ENCODE results near the gene CCNG1. TPM values are rescaled to one million over a fixed set of nuclear protein-coding genes. Genes with fewer than 3 reads are reported as not detected.
"Not testable (repeated sequence)": the region's sequence is repeated elsewhere in the genome, so short reads cannot be mapped to it uniquely, and the experiment has no call there.

CCNG1 gene
- total RNA-seq: 100 to 1,000 TPM; 138 to 144 TPM

GRCh38 chr5:163437309-163438182 lies at the start of gene CCNG1:
Gene CCNG1, plus strand, starts transcription at chr5:163437595. Its CDS starts 1,662 bp downstream, at chr5:163439257.
- Mint-ChIP-seq H3K4me3 (peak within 1 kb of the TSS; percentile 94), H3K4me1 (peaks cover 36% of the 10 kb centered on the region), H3K36me3 (peaks cover 21% of the 10 kb centered on the region), H3K9me3 (no peaks in the 10 kb centered on the region), H3K27me3 (peaks cover 9% of the 10 kb centered on the region), H3K27ac (peak within 1 kb of the TSS; percentile 85)
- ATAC-seq (ENCODE audit: low read depth) (peak; percentile 98), DNase-seq (peak; percentile 83)
- POLR2A ChIA-PET: interaction anchor here (1.0 to 7.1 kb wide), 6 partner anchors 13 to 72 kb away, joined by 3 to 161 read pairs (median 4); partner anchors contain the start of genes HMMR, MAT2B and NUDCD2

DNA sequence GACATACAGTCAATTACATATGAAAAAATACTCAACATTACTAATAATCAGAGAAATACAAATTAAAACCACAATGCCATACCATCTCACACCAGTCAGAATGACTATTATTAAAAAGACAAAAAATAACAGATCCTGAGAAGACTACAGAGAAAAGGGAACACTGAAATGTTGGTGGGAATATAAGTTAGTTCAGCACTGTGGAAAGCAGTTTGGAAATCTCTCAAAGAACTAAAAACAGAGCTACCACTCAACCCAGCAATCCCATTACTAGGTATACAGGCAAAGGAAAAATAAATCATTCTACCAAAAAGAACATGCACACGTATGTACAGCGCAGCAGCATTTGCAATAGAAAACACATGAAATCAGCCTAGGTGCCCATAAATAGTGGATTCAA lies 41.6 kb upstream of the CCNG1 start:
- ATAC-seq (ENCODE audit: low read depth) (no peak), DNase-seq (no peak)
- Mint-ChIP-seq H3K4me1 (no peaks in the 10 kb centered on the region), H3K4me3 (no peak overlapping the region), H3K9me3 (no peaks in the 10 kb centered on the region), H3K36me3 (no peaks in the 10 kb centered on the region), H3K27me3 (peaks cover 18% of the 10 kb centered on the region), H3K27ac (no peak overlapping the region)
- POLR2A ChIA-PET: no interaction called here

DNA sequence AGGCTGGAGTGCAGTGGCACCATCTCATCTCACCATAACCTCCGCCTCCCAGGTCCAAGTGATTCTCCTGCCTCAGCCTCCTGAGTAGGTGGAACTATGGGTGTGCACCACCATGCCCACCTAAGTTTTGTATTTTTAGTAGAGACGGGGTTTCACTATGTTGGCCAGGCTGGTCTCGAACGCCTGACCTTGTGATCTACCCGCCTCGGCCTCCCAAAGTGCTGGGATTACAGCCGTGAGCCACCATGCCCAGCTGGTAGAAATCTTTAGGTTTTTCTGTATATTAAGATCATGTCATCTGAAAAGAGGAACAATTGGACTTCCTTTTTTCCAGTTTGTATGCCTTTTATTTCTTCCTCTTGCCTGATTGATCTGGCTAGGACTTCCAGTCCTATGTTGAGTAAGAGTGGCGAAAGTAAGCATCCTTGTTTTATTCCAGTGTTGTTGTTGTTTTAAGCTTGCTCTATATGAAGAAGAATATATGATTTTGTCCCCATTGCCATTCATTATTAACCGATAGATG lies 40.5 kb upstream of the CCNG1 start:
- H3K36me3 Mint-ChIP-seq; H3K4me1 Mint-ChIP-seq; DNase-seq; H3K9me3 Mint-ChIP-seq; H3K4me3 Mint-ChIP-seq; POLR2A ChIA-PET; H3K27ac Mint-ChIP-seq; ATAC-seq (ENCODE audit: low read depth): not testable (repeated sequence)
- peaks cover 19% of the 10 kb centered on the region for H3K27me3 Mint-ChIP-seq

GRCh38 chr5:163397354-163397753 lies 40.0 kb upstream of the CCNG1 start:
- no peaks in the 10 kb centered on the region for H3K4me1 Mint-ChIP-seq
- POLR2A ChIA-PET: no interaction called here
- no peak overlapping the region for H3K27ac Mint-ChIP-seq

GRCh38 chr5:163399923-163400322 lies 37.5 kb upstream of the CCNG1 start:
- H3K36me3 Mint-ChIP-seq: no peaks in the 10 kb centered on the region
- POLR2A ChIA-PET: no interaction called here
- H3K27ac Mint-ChIP-seq: no peak overlapping the region
- H3K4me1 Mint-ChIP-seq: no peaks in the 10 kb centered on the region
- no peak overlapping the region for H3K4me3 Mint-ChIP-seq
- H3K27me3 Mint-ChIP-seq: peaks cover 18% of the 10 kb centered on the region
- DNase-seq: no peak
- no peaks in the 10 kb centered on the region for H3K9me3 Mint-ChIP-seq
- no peak for ATAC-seq (ENCODE audit: low read depth)

More at GRCh38 chr5:163397354-163397753, 40.0 kb upstream of the CCNG1 start:
- ATAC-seq (ENCODE audit: low read depth): no peak
- no peaks in the 10 kb centered on the region for H3K36me3 Mint-ChIP-seq
- peaks cover 21% of the 10 kb centered on the region for H3K27me3 Mint-ChIP-seq
- H3K4me3 Mint-ChIP-seq: no peak overlapping the region
- no peaks in the 10 kb centered on the region for H3K9me3 Mint-ChIP-seq
- no peak for DNase-seq

GRCh38 chr5:163401271-163401670 lies 36.1 kb upstream of the CCNG1 start:
- no peak overlapping the region for H3K4me3 Mint-ChIP-seq
- H3K36me3 Mint-ChIP-seq: no peaks in the 10 kb centered on the region
- ATAC-seq (ENCODE audit: low read depth) (no peak), DNase-seq (no peak)
- H3K9me3 Mint-ChIP-seq: no peaks in the 10 kb centered on the region
- no peaks in the 10 kb centered on the region for H3K4me1 Mint-ChIP-seq
- POLR2A ChIA-PET: no interaction called here
- H3K27ac Mint-ChIP-seq: no peak overlapping the region
- peaks cover 18% of the 10 kb centered on the region for H3K27me3 Mint-ChIP-seq

GRCh38 chr5:163402007-163402406 lies 35.4 kb upstream of the CCNG1 start:
- Mint-ChIP-seq H3K4me3 (no peak overlapping the region), H3K27ac (no peak overlapping the region), H3K36me3 (no peaks in the 10 kb centered on the region), H3K4me1 (peaks cover 4% of the 10 kb centered on the region), H3K27me3 (peaks cover 18% of the 10 kb centered on the region), H3K9me3 (no peaks in the 10 kb centered on the region)
- ATAC-seq (ENCODE audit: low read depth) (no peak), DNase-seq (no peak)
- POLR2A ChIA-PET: no interaction called here

DNA sequence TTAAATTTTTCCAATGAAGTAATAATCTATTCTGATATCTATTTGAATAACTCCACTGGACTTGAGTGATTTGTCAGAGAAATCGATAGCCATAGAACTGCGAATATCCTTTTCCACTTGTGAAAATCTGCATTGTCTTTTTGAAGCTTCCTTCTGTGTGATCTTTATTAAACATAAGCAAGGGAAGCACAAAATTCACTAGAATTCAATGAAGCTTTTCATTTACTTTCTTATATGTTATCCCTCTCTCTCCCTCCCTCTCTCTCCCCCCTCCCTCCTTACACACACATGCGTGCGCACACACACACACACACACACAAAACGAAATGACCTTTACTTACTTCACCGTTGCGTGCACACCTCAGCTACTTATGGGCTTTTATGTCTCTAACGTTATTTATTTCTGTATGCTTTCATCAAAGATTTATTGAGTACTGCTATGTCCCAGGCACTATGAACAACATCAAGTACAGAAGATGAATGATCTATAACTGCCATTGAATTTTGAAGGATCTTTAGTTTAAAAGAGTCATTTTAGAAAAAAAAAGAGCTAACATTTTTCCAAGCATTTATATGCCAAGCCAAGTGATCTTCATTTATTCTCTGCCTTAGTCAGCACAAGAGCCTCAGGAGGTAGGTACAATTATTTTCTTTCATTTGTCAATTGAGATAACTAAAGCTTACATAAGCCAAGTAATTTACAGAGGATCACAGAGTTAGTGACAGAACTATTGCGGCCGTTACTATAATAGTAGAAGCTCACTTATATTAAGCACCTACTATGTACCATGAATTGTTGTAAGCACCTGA lies 32.8 kb upstream of the CCNG1 start:
- Mint-ChIP-seq H3K4me1 (peaks cover 9% of the 10 kb centered on the region), H3K27me3 (peaks cover 11% of the 10 kb centered on the region), H3K4me3 (no peak overlapping the region), H3K27ac (no peak overlapping the region), H3K36me3 (no peaks in the 10 kb centered on the region), H3K9me3 (no peaks in the 10 kb centered on the region)
- no peak for ATAC-seq (ENCODE audit: low read depth)
- POLR2A ChIA-PET: no interaction called here
- no peak for DNase-seq

DNA sequence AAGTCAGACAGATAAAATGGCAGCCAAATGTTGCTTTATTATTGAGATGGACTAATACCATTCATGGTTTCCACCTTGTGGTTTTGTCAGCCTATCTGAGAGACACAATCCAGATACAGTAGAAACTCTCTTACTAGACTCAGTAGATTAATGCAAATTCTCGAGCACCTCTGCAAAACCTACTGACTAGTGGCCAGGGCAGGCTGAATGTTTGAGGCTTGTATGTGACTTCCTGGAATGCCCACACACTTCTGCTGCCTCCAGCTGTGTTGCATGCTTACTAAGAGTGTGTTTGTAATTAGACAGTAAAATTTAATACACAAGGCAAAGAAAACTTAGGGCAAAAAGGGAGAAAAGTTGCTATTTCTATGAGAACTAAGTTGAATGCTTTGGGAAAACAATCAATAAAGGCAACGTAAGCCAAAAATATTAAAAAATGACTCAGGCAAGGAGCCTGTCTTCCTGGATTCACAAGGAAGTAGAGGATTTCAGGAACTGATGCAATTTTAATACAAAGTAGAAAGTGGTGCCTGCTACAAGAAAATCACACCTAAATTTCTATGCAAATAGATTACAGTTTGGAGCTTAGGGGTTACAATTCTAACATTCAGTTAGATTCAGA lies 30.2 kb upstream of the CCNG1 start:
- ATAC-seq (ENCODE audit: low read depth) (peak; percentile 50), DNase-seq (no peak)
- H3K27me3 Mint-ChIP-seq: peaks cover 2% of the 10 kb centered on the region
- H3K36me3 Mint-ChIP-seq: no peaks in the 10 kb centered on the region
- POLR2A ChIA-PET: no interaction called here
- no peak overlapping the region for H3K4me3 Mint-ChIP-seq
- H3K4me1 Mint-ChIP-seq: peaks cover 9% of the 10 kb centered on the region
- no peak overlapping the region for H3K27ac Mint-ChIP-seq
- H3K9me3 Mint-ChIP-seq: no peaks in the 10 kb centered on the region

DNA sequence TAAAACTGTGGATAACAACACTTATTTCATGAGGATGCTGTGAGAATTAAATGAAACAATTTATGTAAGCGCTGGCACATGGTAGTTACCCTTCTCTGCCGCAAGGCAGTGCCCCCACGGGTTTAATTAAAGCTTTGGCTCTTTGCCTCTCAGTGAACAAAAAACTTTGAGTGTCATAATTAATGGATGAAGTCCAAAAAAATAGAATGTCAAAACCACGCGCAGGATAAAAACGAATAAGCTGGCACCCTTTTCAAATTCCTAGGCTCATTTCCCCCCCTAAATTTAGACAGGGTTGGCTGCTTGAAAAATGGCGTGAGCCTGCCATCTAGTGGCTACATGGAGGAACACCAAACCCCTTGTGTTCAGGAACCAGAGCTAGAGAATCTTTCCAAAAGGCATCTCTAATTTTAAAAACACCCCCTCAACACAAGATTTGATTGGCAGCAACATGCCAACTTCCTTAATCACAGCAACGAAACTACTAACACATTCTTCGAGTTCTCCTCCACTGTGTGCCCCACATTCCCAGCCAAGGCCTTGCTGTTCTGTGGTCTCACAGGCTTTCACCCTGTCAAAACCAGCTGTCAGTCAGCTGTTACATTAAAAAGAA lies 29.0 kb upstream of the CCNG1 start:
- no peak overlapping the region for H3K4me3 Mint-ChIP-seq
- DNase-seq: peak; percentile 54

DNA sequence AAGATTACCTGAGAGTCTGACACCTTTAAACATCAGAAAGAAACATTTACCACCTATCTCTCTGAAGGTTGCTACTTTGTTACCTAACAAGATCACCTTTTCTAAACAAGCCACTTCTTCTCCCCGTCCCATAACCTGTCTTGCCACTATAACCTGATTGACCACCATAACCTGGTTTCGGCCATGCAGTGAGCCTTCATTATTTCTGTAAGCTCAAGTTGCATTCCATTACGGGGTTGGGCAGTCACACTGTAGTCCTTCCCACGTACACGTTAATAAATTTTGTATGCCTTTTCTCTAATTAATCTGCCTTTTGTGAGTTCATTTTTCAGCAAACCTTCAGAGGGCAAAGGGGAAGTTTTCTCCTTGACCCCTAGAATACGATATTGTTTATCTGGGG lies 28.0 kb upstream of the CCNG1 start:
- no peaks in the 10 kb centered on the region for H3K9me3 Mint-ChIP-seq
- DNase-seq: no peak
- H3K4me1 Mint-ChIP-seq: peaks cover 9% of the 10 kb centered on the region
- H3K4me3 Mint-ChIP-seq: no peak overlapping the region
- POLR2A ChIA-PET: no interaction called here
- H3K27ac Mint-ChIP-seq: no peak overlapping the region
- ATAC-seq (ENCODE audit: low read depth): no peak
- peaks cover 7% of the 10 kb centered on the region for H3K27me3 Mint-ChIP-seq
- H3K36me3 Mint-ChIP-seq: no peaks in the 10 kb centered on the region

More for the DNA sequence above, 29.0 kb upstream of the CCNG1 start:
- peaks cover under 1% of the 10 kb centered on the region for H3K27me3 Mint-ChIP-seq
- H3K36me3 Mint-ChIP-seq: no peaks in the 10 kb centered on the region
- ATAC-seq (ENCODE audit: low read depth): peak; percentile 84
- no peaks in the 10 kb centered on the region for H3K9me3 Mint-ChIP-seq
- POLR2A ChIA-PET: no interaction called here
- H3K27ac Mint-ChIP-seq: no peak overlapping the region
- peaks cover 9% of the 10 kb centered on the region for H3K4me1 Mint-ChIP-seq

DNA sequence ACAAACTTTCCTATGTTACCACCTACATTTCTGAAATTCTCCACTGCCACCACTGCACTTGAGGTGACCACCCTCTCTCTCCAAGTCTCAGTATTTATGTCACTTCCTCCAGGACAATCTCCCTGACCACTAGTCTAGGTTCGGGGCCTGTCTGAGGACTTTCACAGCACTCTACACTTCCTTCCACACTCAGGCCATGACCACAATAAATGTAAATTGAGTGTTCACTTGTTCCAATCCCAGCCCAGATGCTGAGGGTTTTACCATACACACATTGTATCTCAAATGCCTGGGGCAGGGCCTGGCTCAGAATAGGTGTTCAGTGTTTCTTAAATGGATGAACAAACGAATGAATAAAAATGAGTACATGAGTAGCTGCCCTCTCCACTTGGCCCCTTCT lies 26.9 kb upstream of the CCNG1 start:
- H3K36me3 Mint-ChIP-seq: no peaks in the 10 kb centered on the region
- no peak overlapping the region for H3K27ac Mint-ChIP-seq
- no peaks in the 10 kb centered on the region for H3K9me3 Mint-ChIP-seq
- H3K4me3 Mint-ChIP-seq: no peak overlapping the region
- H3K27me3 Mint-ChIP-seq: peaks cover 14% of the 10 kb centered on the region
- POLR2A ChIA-PET: no interaction called here
- ATAC-seq (ENCODE audit: low read depth): no peak
- H3K4me1 Mint-ChIP-seq: peaks cover 9% of the 10 kb centered on the region
- no peak for DNase-seq

GRCh38 chr5:163415673-163416072 lies 21.7 kb upstream of the CCNG1 start:
- H3K4me3 Mint-ChIP-seq; H3K27ac Mint-ChIP-seq; H3K36me3 Mint-ChIP-seq; POLR2A ChIA-PET; H3K4me1 Mint-ChIP-seq; DNase-seq; ATAC-seq (ENCODE audit: low read depth); H3K9me3 Mint-ChIP-seq: not testable (repeated sequence)
- peaks cover 27% of the 10 kb centered on the region for H3K27me3 Mint-ChIP-seq
